ENCODE data around the gene TEAD1. TPM values are rescaled to one million over a fixed set of nuclear protein-coding genes. Genes with fewer than 3 reads are reported as not detected.

Gene TEAD1
- total and polyA plus RNA-seq, 10 of the 15 experiments (the other 5 are each of a cell fraction or from before 2014, with no cell fraction given) = 0.01 to 0.59 (median 0.04) TPM; not detected in 6

DNA sequence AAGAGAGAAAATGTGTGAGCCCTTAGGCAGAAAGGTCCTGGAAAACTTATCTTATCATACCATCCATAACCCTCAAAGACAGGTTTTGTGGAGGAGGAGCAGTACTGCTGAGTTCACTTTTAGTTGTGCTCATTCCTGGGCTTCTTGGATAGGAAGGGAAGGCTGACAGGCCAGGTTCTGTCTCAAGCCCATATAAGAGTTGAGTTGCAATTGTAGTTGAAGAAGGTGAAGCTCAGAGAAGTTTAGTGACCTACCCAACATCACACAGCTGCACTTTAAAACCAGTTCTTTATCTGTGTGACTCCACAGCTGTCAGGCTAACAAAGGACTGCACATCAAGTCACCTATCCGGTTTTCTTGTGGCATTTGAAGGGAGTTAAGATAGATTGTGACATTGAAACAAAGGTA is 13.0 kb downstream of the TEAD1 start (continued):
- TF ChIP-seq TCF12 (IDR thresholded peaks at IDR 0.05; ENCODE audit: low read depth, low read length) (no peak), GABPA (IDR thresholded peaks at IDR 0.05; ENCODE audit: low read depth) (no peak), SIX5 (IDR thresholded peaks at IDR 0.05; ENCODE audit: low read depth, low read length, severe bottlenecking) (no peak), RCOR1 (conservative IDR thresholded peaks at IDR 0.05; ENCODE audit: low read depth, low read length) (no peak), POLR2AphosphoS2 (IDR thresholded peaks at IDR 0.05; ENCODE audit: low read depth, low read length) (no peak)

DNA sequence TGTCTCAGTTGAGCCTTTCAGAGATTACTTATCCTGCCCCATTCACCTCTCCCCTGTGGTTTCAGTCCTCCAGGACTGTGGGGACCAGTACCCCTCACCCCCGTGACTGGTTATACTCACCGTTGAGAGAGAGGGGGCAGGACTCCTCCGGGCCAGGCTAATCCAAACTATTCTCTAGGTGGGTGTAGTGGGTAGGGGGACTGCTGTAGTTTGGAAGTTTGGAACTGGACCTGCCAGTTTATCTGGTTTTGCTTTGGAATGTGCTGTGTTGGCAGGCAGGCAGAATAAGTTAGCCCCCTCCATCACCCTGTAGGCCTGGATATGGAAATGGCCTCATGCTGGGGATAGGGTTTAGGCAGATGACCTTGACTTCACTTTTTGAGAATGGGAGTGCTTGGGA is 13.5 kb downstream of the TEAD1 start:
- FAIRE-seq (no peak), ATAC-seq (no peak), DNase-seq (ENCODE audit: low read depth, low spot score) (no peak)
- Histone ChIP-seq H3K36me3 (ENCODE audit: control insufficient read depth in 2 of 2, insufficient read depth in 2 of 2, low read length in 1 of 2) (no peaks in the 10 kb centered on the region), H3K9me3 (replicated peaks; ENCODE audit: control insufficient read depth, insufficient read depth, low read length) (no peaks in the 10 kb centered on the region), H2AFZ (ENCODE audit: control insufficient read depth, low read depth, low read length) (no peak overlapping the region), H3K79me2 (ENCODE audit: control insufficient read depth, insufficient read depth, low read length) (no peaks in the 10 kb centered on the region), H3K27ac (ENCODE audit: control insufficient read depth, insufficient read depth) (no peak overlapping the region), H3K4me1 (ENCODE audit: control insufficient read depth, insufficient read depth, low read length) (no peaks in the 10 kb centered on the region), H3K4me3 (no peak overlapping the region), H3K27me3 (replicated peaks in 1 of 2; ENCODE audit: control insufficient read depth in 2 of 2, insufficient read depth in 2 of 2, low read length in 1 of 2) (peaks cover 0 to 2% of the 10 kb centered on the region in 2 experiments; a peak in 2 of 4 replicates), H3K4me2 (ENCODE audit: control insufficient read depth, insufficient read depth) (no peak overlapping the region), H3K9ac (ENCODE audit: control insufficient read depth, insufficient read depth, low read length) (no peak overlapping the region), H4K20me1 (ENCODE audit: control insufficient read depth, insufficient read depth) (no peaks in the 10 kb centered on the region)
- TF ChIP-seq ZSCAN29 (IDR thresholded peaks at IDR 0.05) (no peak), SPI1 (IDR thresholded peaks at IDR 0.05; ENCODE audit: borderline replicate concordance, insufficient read depth, low read depth, low read length) (no peak), HDGF (IDR thresholded peaks at IDR 0.05) (no peak), SUZ12 (IDR thresholded peaks at IDR 0.05; ENCODE audit: unreplicated experiment) (no peak), SMC3 (IDR thresholded peaks at IDR 0.05; ENCODE audit: borderline replicate concordance, low read length) (no peak), MYC (IDR thresholded peaks at IDR 0.05; ENCODE audit: insufficient read depth, insufficient read length, insufficient replicate concordance, low read length, severe bottlenecking) (no peak), ZNF207 (IDR thresholded peaks at IDR 0.05; ENCODE audit: borderline replicate concordance) (no peak), CREM (IDR thresholded peaks at IDR 0.05; ENCODE audit: low read depth) (no peak), BHLHE40 (IDR thresholded peaks at IDR 0.05; ENCODE audit: borderline replicate concordance in 1 of 2, low read depth in 2 of 2, low read length in 1 of 2) (no peak), EED (IDR thresholded peaks at IDR 0.05; ENCODE audit: low read depth) (no peak), YY1 (IDR thresholded peaks at IDR 0.05; ENCODE audit: low read depth, low read length) (no peak), GATAD2B (conservative IDR thresholded peaks at IDR 0.05; ENCODE audit: low read depth) (no peak), CEBPB (IDR thresholded peaks at IDR 0.05; ENCODE audit: borderline replicate concordance in 1 of 2, low read depth in 2 of 2, low read length in 2 of 2) (no peak), RAD21 (IDR thresholded peaks at IDR 0.05; ENCODE audit: insufficient read depth, low read depth, low read length) (no peak), MXI1 (IDR thresholded peaks at IDR 0.05; ENCODE audit: low read depth, low read length) (no peak), YBX1 (IDR thresholded peaks at IDR 0.05) (no peak)
- TF ChIP-seq, protein P1, sequence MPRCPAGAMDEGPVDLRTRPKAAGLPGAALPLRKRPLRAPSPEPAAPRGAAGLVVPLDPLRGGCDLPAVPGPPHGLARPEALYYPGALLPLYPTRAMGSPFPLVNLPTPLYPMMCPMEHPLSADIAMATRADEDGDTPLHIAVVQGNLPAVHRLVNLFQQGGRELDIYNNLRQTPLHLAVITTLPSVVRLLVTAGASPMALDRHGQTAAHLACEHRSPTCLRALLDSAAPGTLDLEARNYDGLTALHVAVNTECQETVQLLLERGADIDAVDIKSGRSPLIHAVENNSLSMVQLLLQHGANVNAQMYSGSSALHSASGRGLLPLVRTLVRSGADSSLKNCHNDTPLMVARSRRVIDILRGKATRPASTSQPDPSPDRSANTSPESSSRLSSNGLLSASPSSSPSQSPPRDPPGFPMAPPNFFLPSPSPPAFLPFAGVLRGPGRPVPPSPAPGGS (IDR thresholded peaks at IDR 0.05; ENCODE audit: borderline replicate concordance, insufficient read depth, low read depth, low read length, poor library complexity, severe bottlenecking) = no peak
- TF ChIP-seq, protein P2, sequence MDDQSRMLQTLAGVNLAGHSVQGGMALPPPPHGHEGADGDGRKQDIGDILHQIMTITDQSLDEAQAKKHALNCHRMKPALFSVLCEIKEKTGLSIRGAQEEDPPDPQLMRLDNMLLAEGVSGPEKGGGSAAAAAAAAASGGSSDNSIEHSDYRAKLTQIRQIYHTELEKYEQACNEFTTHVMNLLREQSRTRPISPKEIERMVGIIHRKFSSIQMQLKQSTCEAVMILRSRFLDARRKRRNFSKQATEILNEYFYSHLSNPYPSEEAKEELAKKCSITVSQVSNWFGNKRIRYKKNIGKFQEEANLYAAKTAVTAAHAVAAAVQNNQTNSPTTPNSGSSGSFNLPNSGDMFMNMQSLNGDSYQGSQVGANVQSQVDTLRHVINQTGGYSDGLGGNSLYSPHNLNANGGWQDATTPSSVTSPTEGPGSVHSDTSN (IDR thresholded peaks at IDR 0.05; ENCODE audit: insufficient replicate concordance, low read depth, low read length) = no peak
- intact Hi-C loops (cut with micrococcal nuclease; ENCODE audit: unreplicated experiment) (no loop called here), in situ Hi-C loops (cut with MboI) (no loop called here)
- 29% methylated on average over 3 of the region's 3 CpGs for WGBS (ENCODE audit: insufficient coverage, insufficient replicate concordance, low lambda C conversion rate, missing lambda C conversion rate)
- SMC1A ChIA-PET (ENCODE audit: uncharacterized antibody, unreplicated experiment) = interaction anchor here (0.5 kb wide), 1 partner anchor 1339 kb away, joined by 3 read pairs; no protein-coding TSS in a partner anchor
- RAD21 ChIA-PET (ENCODE audit: unreplicated experiment) = no interaction called here
- POLR2A ChIA-PET = no interaction called here
- CTCF ChIA-PET = no interaction called here
- BruUV-seq (replicated peaks) = no TSS peak
